ENCODE measurements around the gene FGD6. TPM values are rescaled to one million over a fixed set of nuclear protein-coding genes. Genes with fewer than 3 reads are reported as not detected.

The FGD6 gene
- total RNA-seq, 1 donor: 12.5 TPM

- DNase-seq (ENCODE audit: low read depth): no peak
Measured at GRCh38 chr12:95037906-95038305, 179.4 kb downstream of the FGD6 start.

GRCh38 chr12:95034750-95035149 is 182.5 kb downstream of the FGD6 start:
- no peak for TF ChIP-seq CTCF (IDR thresholded peaks at IDR 0.05; ENCODE audit: insufficient read depth, low read length)
- DNase-seq (ENCODE audit: low read depth): no peak
- no peak overlapping the region for H3K4me3 ChIP-seq (ENCODE audit: low read depth, low read length)

More at GRCh38 chr12:95037906-95038305, 179.4 kb downstream of the FGD6 start:
- no peak overlapping the region for H3K4me3 ChIP-seq (ENCODE audit: low read depth, low read length)
- TF ChIP-seq CTCF (IDR thresholded peaks at IDR 0.05; ENCODE audit: insufficient read depth, low read length): no peak

Other genes starting within 250 kb of the FGD6 start
- 16.9 and 120 TPM in 2 replicates for gene NDUFA12, start 213.8 kb downstream of the FGD6 start, total RNA-seq (ENCODE audit: low replicate concordance)
- 15.5 and 25.4 TPM in 2 replicates for gene NR2C1, start 143.8 kb downstream of the FGD6 start, total RNA-seq (ENCODE audit: low replicate concordance)
- 31.4 and 98.6 TPM in 2 replicates for gene VEZT, start 340 bp upstream of the FGD6 start, total RNA-seq (ENCODE audit: low replicate concordance)

Data from fibroblast of the aortic adventitia (primary cell).